ENCODE measurements around the gene ZKSCAN1.

The ZKSCAN1 gene

GRCh38 chr7:100087055-100087750 is 71.8 kb downstream of the ZKSCAN1 start:
- H3K4me2 ChIP-seq = no peak overlapping the region

GRCh38 chr7:100088095-100088620 is 72.8 kb downstream of the ZKSCAN1 start:
- peak overlapping the region; percentile 79 for H3K4me2 ChIP-seq

More at GRCh38 chr7:100087055-100087750, 71.8 kb downstream of the ZKSCAN1 start:
- peaks cover 35% of the 10 kb centered on the region for H3K4me1 ChIP-seq
- H3K27ac ChIP-seq = no peak overlapping the region
- peaks cover 13% of the 10 kb centered on the region for H3K27me3 ChIP-seq
- peaks cover 24% of the 10 kb centered on the region for H3K36me3 ChIP-seq
- H3K4me3 ChIP-seq = no peak overlapping the region
- H3K9ac ChIP-seq = no peak overlapping the region
- H4K20me1 ChIP-seq = peaks cover 17% of the 10 kb centered on the region
- TF ChIP-seq Cebpa-rat (IDR thresholded peaks at IDR 0.05) = no peak
- H3K9me3 ChIP-seq = no peaks in the 10 kb centered on the region

GRCh38 chr7:100088621-100089457 is 73.4 kb downstream of the ZKSCAN1 start, which contains the start of gene COPS6:
COPS6 (plus strand) TSS chr7:100088969; CDS start chr7:100088991, 22 bp downstream.
- Histone ChIP-seq H3K9ac (peak within 1 kb of the TSS; percentile 96), H3K4me3 (peak within 1 kb of the TSS; percentile 87), H4K20me1 (peaks cover 33% of the 10 kb centered on the region), H3K4me1 (peaks cover 35% of the 10 kb centered on the region), H3K9me3 (no peaks in the 10 kb centered on the region), H3K4me2 (peak within 1 kb of the TSS; percentile 79), H3K36me3 (peaks cover 40% of the 10 kb centered on the region), H3K27me3 (no peaks in the 10 kb centered on the region), H3K27ac (peak within 1 kb of the TSS; percentile 91)
- TF ChIP-seq Cebpa-rat (IDR thresholded peaks at IDR 0.05) = no peak

More at GRCh38 chr7:100088095-100088620, 72.8 kb downstream of the ZKSCAN1 start:
- Histone ChIP-seq H3K36me3 (peaks cover 33% of the 10 kb centered on the region), H3K4me1 (peaks cover 28% of the 10 kb centered on the region), H3K27ac (peak overlapping the region; percentile 91), H3K27me3 (peaks cover 4% of the 10 kb centered on the region; the same call in 1 of the 2 replicates), H3K9me3 (no peaks in the 10 kb centered on the region), H3K4me3 (peak overlapping the region; percentile 87), H4K20me1 (peaks cover 26% of the 10 kb centered on the region), H3K9ac (peak overlapping the region; percentile 96)
- TF ChIP-seq Cebpa-rat (IDR thresholded peaks at IDR 0.05) = no peak

DNA sequence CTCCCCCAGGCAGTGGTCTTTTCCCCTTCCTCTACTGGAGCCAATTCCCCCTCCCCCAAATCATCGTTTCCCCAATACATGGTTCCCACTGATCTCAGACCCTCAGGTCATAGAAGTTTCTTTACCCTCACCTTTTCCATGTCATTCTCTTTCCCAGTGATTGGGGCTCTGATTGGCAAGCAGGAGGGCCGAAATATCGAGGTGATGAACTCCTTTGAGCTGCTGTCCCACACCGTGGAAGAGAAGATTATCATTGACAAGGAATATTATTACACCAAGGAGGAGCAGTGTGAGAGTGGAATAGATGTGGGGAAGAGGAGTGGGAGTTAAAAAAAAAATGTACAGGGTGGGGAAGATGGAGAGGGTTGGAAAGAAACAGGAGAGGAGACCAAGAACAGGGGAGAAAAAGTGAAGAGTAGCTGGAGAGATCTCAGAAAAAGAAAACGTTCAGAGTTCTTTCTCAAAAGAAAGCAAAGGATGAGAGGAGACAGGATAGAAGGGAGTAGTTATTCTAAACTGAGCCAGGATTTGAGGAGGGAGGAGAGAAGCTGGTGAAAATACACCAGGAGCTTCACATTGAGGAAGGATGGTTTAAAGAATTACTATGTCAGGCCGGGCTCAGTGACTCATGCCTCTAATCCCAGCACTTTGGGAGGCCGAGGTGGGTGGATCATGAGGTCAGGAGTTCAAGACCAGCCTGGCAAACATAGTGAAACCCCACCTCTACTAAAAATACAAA is 74.2 kb downstream of the ZKSCAN1 start:
- H3K4me3 ChIP-seq = peak overlapping the region; percentile 87
- peak overlapping the region; percentile 96 for H3K9ac ChIP-seq
- H3K27ac ChIP-seq = peak overlapping the region; percentile 91
- H3K9me3 ChIP-seq = no peaks in the 10 kb centered on the region
- no peaks in the 10 kb centered on the region for H3K27me3 ChIP-seq
- peaks cover 48% of the 10 kb centered on the region for H3K36me3 ChIP-seq
- peak overlapping the region; percentile 79 for H3K4me2 ChIP-seq
- TF ChIP-seq Cebpa-rat (IDR thresholded peaks at IDR 0.05) = no peak
- H4K20me1 ChIP-seq = peaks cover 41% of the 10 kb centered on the region
- H3K4me1 ChIP-seq = peaks cover 35% of the 10 kb centered on the region

DNA sequence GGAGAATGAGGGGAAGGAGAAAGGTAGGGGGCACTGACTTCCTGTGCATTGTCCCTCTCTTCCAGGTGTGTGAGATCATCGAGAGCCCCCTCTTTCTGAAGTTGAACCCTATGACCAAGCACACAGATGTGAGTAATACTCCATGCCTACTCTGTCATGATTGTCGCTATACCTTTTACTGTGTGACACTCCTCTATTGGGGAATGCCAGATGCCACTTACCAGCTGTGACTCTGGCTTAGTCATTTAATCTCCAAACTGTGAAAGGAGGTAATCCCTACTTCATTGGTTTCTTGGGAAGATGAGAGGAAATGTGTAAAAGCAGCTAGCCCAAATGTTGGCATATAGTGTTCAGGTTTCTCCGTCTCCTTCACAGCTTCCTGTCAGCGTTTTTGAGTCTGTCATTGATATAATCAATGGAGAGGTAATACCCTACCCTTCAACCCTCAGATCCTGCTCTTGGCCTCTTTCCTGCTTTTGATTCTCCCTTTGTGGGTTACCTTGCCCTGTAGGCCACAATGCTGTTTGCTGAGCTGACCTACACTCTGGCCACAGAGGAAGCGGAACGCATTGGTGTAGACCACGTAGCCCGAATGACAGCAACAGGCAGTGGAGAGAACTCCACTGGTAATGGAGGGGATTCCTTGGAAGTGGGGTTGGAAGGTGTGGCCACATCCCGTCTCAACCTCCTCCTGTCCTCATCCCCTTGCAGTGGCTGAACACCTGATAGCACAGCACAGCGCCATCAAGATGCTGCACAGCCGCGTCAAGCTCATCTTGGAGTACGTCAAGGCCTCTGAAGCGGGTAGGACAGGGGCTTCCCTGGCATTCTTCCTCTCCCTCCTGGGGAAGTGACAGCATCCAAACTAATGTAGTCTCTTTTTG is 75.4 kb downstream of the ZKSCAN1 start:
- peak overlapping the region; percentile 79; the same call in 1 of the 2 replicates for H3K4me2 ChIP-seq
- H3K27me3 ChIP-seq = no peaks in the 10 kb centered on the region
- no peak overlapping the region for H3K4me3 ChIP-seq
- H3K9me3 ChIP-seq = no peaks in the 10 kb centered on the region
- peaks cover 60% of the 10 kb centered on the region for H3K36me3 ChIP-seq
- H4K20me1 ChIP-seq = peaks cover 52% of the 10 kb centered on the region
- no peak overlapping the region for H3K27ac ChIP-seq
- H3K9ac ChIP-seq = peak overlapping the region; percentile 96; the same call in 1 of the 2 replicates
- no peak for TF ChIP-seq Cebpa-rat (IDR thresholded peaks at IDR 0.05)
- H3K4me1 ChIP-seq = peaks cover 40% of the 10 kb centered on the region

Measured in BLaER1 (cell line).